Fibroblast of lung (primary cell): ENCODE measurements around the gene PARPBP.
A peak's percentile ranks its signal among the peaks of the same experiment; 100 is the strongest.

ENCODE experiments used
- CTCF ChIP-seq, 2 donors: IDR thresholded peaks in 1 of 2; conservative IDR thresholded peaks in 1 of 2; 1 replicate in 1 of 2; 2 replicates in 1 of 2; pipeline ENCODE4 v1.5.1; 2011 to 2012; ENCODE audit warnings: low read length in 2 of 2, control low read depth in 1 of 2, inconsistent platforms in 1 of 2, low read depth in 1 of 2, mild to moderate bottlenecking in 1 of 2
- EZH2 ChIP-seq: IDR thresholded peaks from 2 replicates; pipeline ENCODE4 v1.5.1; 2012; ENCODE audit warnings: low read length, control low read depth, mild to moderate bottlenecking; ENCODE audit errors: missing control alignments

- peak; percentile 34 to 50 for TF ChIP-seq CTCF (conservative IDR thresholded peaks at IDR 0.05 in 1 of 2, IDR thresholded peaks at IDR 0.05 in 1 of 2; ENCODE audit: low read depth in 1 of 2, low read length in 2 of 2)
- no peak for TF ChIP-seq EZH2
Measured at GRCh38 chr12:102095677-102096263, 24.2 kb upstream of the PARPBP start.
